HEK293 (cell line): Measurements from ENCODE around the gene DARS2.

Experiments
- AEBP2 ChIP-seq: fragments of 450-650 bp; formaldehyde crosslinking; IDR thresholded peaks from 2 replicates; pipeline ENCODE4 v1.5.1; 2016; ENCODE audit warnings: missing biosample characterization, missing genetic modification characterization, borderline replicate concordance
- GLI2 ChIP-seq: fragments of 450-650 bp; formaldehyde crosslinking; IDR thresholded peaks from 2 replicates; pipeline ENCODE4; 2017; ENCODE audit warnings: missing biosample characterization, missing genetic modification characterization, low read depth, borderline replicate concordance
- HIC1 ChIP-seq: fragments of 450-650 bp; formaldehyde crosslinking; IDR thresholded peaks from 2 replicates; pipeline ENCODE4 v1.5.1; 2016; ENCODE audit warnings: missing biosample characterization, missing genetic modification characterization
- HOXA7 ChIP-seq: sonication (generic); formaldehyde crosslinking; IDR thresholded peaks from 2 replicates; pipeline ENCODE4 v1.8.1; 2022; ENCODE audit warnings: missing genetic modification reagents, borderline replicate concordance
- KLF10 ChIP-seq: fragments of 450-650 bp; IDR thresholded peaks from 2 replicates; pipeline ENCODE4 v1.5.1; 2018; ENCODE audit warnings: missing biosample characterization, mild to moderate bottlenecking, missing genetic modification characterization
- KLF17 ChIP-seq: fragments of 450-650 bp; formaldehyde crosslinking; IDR thresholded peaks from 2 replicates; pipeline ENCODE4 v1.5.1; 2016; ENCODE audit warnings: missing biosample characterization, missing genetic modification characterization
- MEIS1 ChIP-seq: sonication (generic); formaldehyde crosslinking; IDR thresholded peaks from 2 replicates; pipeline ENCODE4 v1.8.1; 2022; ENCODE audit warnings: missing genetic modification reagents, mild to moderate bottlenecking, borderline replicate concordance
- PRDM4 ChIP-seq: fragments of 450-650 bp; formaldehyde crosslinking; IDR thresholded peaks from 2 replicates; pipeline ENCODE4 v1.5.1; 2017; ENCODE audit warnings: missing biosample characterization, missing genetic modification characterization
- SCRT2 ChIP-seq: fragments of 450-650 bp; formaldehyde crosslinking; IDR thresholded peaks from 2 replicates; pipeline ENCODE4 v1.5.1; 2016; ENCODE audit warnings: missing biosample characterization, missing genetic modification characterization
- TRIM28 ChIP-seq: IDR thresholded peaks from 2 replicates; pipeline ENCODE4 v1.6.1; 2011; ENCODE audit warnings: low read length, control low read depth, borderline replicate concordance
- TSHZ1 ChIP-seq: fragments of 450-650 bp; formaldehyde crosslinking; IDR thresholded peaks from 2 replicates; pipeline ENCODE4 v1.5.1; 2016; ENCODE audit warnings: missing biosample characterization, missing genetic modification characterization, borderline replicate concordance
- ZBTB48 ChIP-seq: fragments of 450-650 bp; formaldehyde crosslinking; IDR thresholded peaks from 2 replicates; pipeline ENCODE4 v1.5.1; 2016; ENCODE audit warnings: missing biosample characterization, missing genetic modification characterization
- ZFP41 ChIP-seq: fragments of 450-650 bp; formaldehyde crosslinking; IDR thresholded peaks from 2 replicates; pipeline ENCODE4 v1.5.1; 2016; ENCODE audit warnings: missing biosample characterization, missing genetic modification characterization, borderline replicate concordance
- ZNF121 ChIP-seq: fragments of 450-650 bp; formaldehyde crosslinking; IDR thresholded peaks from 2 replicates; pipeline ENCODE4 v1.5.1; 2016; ENCODE audit warnings: missing biosample characterization, missing genetic modification characterization
- ZNF133 ChIP-seq: fragments of 450-650 bp; formaldehyde crosslinking; IDR thresholded peaks from 2 replicates; pipeline ENCODE4 v1.5.1; 2016; ENCODE audit warnings: missing biosample characterization, missing genetic modification characterization
- ZNF140 ChIP-seq: fragments of 450-650 bp; formaldehyde crosslinking; IDR thresholded peaks from 2 replicates; pipeline ENCODE4 v1.5.1; 2016; ENCODE audit warnings: missing biosample characterization, missing genetic modification characterization
- ZNF157 ChIP-seq: fragments of 450-650 bp; formaldehyde crosslinking; IDR thresholded peaks from 2 replicates; pipeline ENCODE4 v1.5.1; 2016; ENCODE audit warnings: missing biosample characterization, missing genetic modification characterization
- ZNF202 ChIP-seq: fragments of 450-650 bp; formaldehyde crosslinking; IDR thresholded peaks from 2 replicates; pipeline ENCODE4 v1.5.1; 2016; ENCODE audit warnings: missing biosample characterization, missing genetic modification characterization, borderline replicate concordance
- ZNF211 ChIP-seq: fragments of 450-650 bp; formaldehyde crosslinking; IDR thresholded peaks from 2 replicates; pipeline ENCODE4 v1.5.1; 2016; ENCODE audit warnings: low read depth, missing biosample characterization, missing genetic modification characterization
- ZNF214 ChIP-seq: fragments of 450-650 bp; formaldehyde crosslinking; IDR thresholded peaks from 2 replicates; pipeline ENCODE4 v1.5.1; 2017; ENCODE audit warnings: missing biosample characterization, mild to moderate bottlenecking, missing genetic modification characterization, borderline replicate concordance
- ZNF341 ChIP-seq: fragments of 450-650 bp; formaldehyde crosslinking; IDR thresholded peaks from 2 replicates; pipeline ENCODE4; 2016; ENCODE audit warnings: low read depth, missing biosample characterization, missing genetic modification characterization
- ZNF37A ChIP-seq: fragments of 450-650 bp; IDR thresholded peaks from 2 replicates; pipeline ENCODE4 v1.5.1; 2018; ENCODE audit warnings: missing biosample characterization, missing genetic modification characterization
- ZNF391 ChIP-seq: fragments of 450-650 bp; formaldehyde crosslinking; IDR thresholded peaks from 2 replicates; pipeline ENCODE4 v1.5.1; 2016; ENCODE audit warnings: low read depth, missing biosample characterization, missing genetic modification characterization, borderline replicate concordance
- ZNF404 ChIP-seq: fragments of 450-650 bp; formaldehyde crosslinking; IDR thresholded peaks from 2 replicates; pipeline ENCODE4 v1.5.1; 2017; ENCODE audit warnings: missing biosample characterization, missing genetic modification characterization
- ZNF555 ChIP-seq: fragments of 450-650 bp; formaldehyde crosslinking; conservative IDR thresholded peaks from 2 replicates; pipeline ENCODE4 v1.5.1; 2017; ENCODE audit warnings: missing biosample characterization, mild to moderate bottlenecking, missing genetic modification characterization, inconsistent platforms
- ZNF596 ChIP-seq: fragments of 450-650 bp; IDR thresholded peaks from 2 replicates; pipeline ENCODE4 v1.5.0; 2018; ENCODE audit warnings: missing biosample characterization, mild to moderate bottlenecking, missing genetic modification characterization, moderate library complexity
- ZNF664 ChIP-seq: fragments of 450-650 bp; formaldehyde crosslinking; IDR thresholded peaks from 2 replicates; pipeline ENCODE4 v1.5.1; 2016; ENCODE audit warnings: missing biosample characterization, missing genetic modification characterization
- ZSCAN5A ChIP-seq: fragments of 450-650 bp; formaldehyde crosslinking; IDR thresholded peaks from 2 replicates; pipeline ENCODE4 v1.5.1; 2016; ENCODE audit warnings: missing biosample characterization, missing genetic modification characterization

The DARS2 gene

GRCh38 chr1:173867753-173868265 is 43.3 kb downstream of the DARS2 start, which contains the start of gene GAS5 (continued):
- TF ChIP-seq HOXA7 (no peak), AEBP2 (tag by site-specific recombination) (no peak), ZNF341 (tag by site-specific recombination) (no peak), ZNF596 (tag by site-specific recombination) (no peak), ZFP41 (tag by site-specific recombination) (0 out of 2 replicates have a peak, but pooled peaks have one; percentile 80), MEIS1 (no peak), SCRT2 (tag by site-specific recombination) (no peak; the same call in 1 of the 2 replicates), GLI2 (tag by site-specific recombination) (no peak), TRIM28 (no peak; the same call in 1 of the 2 replicates), PRDM4 (tag by site-specific recombination) (no peak), ZNF214 (tag by site-specific recombination) (no peak), KLF17 (tag by site-specific recombination) (peak; percentile 49; the same call in 1 of the 2 replicates), ZNF555 (no peak), HIC1 (tag by site-specific recombination) (no peak), ZNF202 (no peak), ZNF211 (tag by site-specific recombination) (no peak), TSHZ1 (no peak), ZNF133 (tag by site-specific recombination) (no peak; the same call in 1 of the 2 replicates), ZSCAN5A (tag by site-specific recombination) (0 out of 2 replicates have a peak, but pooled peaks have one; percentile 23), KLF10 (tag by site-specific recombination) (no peak; the same call in 1 of the 2 replicates), ZNF121 (tag by site-specific recombination) (no peak; the same call in 1 of the 2 replicates), ZNF157 (no peak), ZNF664 (no peak), ZNF391 (tag by site-specific recombination) (peak; percentile 92), ZBTB48 (tag by site-specific recombination) (peak; percentile 70), ZNF37A (tag by site-specific recombination) (0 out of 2 replicates have a peak, but pooled peaks have one; percentile 14), ZNF140 (tag by site-specific recombination) (no peak), ZNF404 (tag by site-specific recombination) (no peak)
